ENCODE measurements around the gene ACO2.
A peak's percentile ranks its signal among the peaks of the same experiment; 100 is the strongest.

The ACO2 gene

DNA sequence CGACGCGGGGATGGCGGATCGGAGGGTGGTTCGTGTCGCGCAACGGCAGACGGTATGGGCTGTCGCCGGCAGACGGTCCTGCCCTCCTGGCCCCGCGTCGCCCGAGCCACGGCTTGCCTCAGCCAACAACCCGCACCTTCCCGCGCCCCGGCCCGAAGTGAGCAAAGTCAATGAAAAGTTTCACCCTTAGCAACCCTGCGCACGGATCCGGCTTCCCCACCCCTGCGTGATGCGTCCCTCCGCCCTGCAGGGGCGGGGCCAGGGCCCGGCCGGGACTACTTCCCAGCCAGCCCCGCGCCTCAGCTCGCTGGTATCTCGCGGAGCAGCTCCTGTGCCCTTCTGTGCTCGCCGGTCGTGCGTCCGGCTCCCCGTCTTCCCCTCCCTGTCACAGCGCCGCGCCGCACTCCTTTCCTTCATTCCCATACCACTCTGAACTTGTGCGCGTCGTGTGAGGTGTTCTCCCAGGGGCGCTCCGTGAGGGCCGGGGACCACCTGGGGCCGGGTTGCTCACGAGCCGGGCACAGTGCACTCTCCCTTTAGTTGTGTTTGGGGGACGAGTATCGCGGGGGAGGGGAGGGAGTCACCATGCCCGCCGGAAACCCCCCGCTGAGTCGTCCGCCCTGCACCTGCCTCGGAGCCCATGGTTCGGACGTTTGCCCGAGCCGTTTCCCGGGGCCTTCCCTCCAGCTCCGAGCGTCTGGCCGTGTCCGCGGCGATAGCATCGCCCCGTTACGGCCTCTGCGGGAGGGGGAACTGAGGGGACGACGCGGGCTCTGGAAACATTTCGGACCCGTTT lies 22.1 kb upstream of the ACO2 start, which contains the start of gene TOB2 (continued):
- TF ChIP-seq, protein P1, sequence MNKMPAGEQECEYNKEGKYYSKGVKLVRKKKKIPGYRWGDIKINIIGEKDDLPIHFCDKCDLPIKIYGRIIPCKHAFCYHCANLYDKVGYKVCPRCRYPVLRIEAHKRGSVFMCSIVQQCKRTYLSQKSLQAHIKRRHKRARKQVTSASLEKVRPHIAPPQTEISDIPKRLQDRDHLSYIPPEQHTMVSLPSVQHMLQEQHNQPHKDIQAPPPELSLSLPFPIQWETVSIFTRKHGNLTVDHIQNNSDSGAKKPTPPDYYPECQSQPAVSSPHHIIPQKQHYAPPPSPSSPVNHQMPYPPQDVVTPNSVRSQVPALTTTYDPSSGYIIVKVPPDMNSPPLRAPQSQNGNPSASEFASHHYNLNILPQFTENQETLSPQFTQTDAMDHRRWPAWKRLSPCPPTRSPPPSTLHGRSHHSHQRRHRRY (tag by site-specific recombination; IDR thresholded peaks at IDR 0.05) = peak; percentile 80
- peak; percentile 87 for TF ChIP-seq ZNF423 (tag by site-specific recombination; IDR thresholded peaks at IDR 0.05)
- peak; percentile 99 for TF ChIP-seq HIC1 (tag by site-specific recombination; IDR thresholded peaks at IDR 0.05)
- TF ChIP-seq ZNF398 (tag by site-specific recombination; IDR thresholded peaks at IDR 0.05) = peak; percentile 78
- 0 out of 2 replicates have a peak, but pooled peaks have one; percentile 18 for TF ChIP-seq MEIS1 (CRISPR knock-in tag; IDR thresholded peaks at IDR 0.05; ENCODE audit: borderline replicate concordance)
- TF ChIP-seq ZNF677 (tag by site-specific recombination; IDR thresholded peaks at IDR 0.05) = peak; percentile 39; the same call in 1 of the 2 replicates
- no peak for TF ChIP-seq ZNF174 (tag by site-specific recombination; IDR thresholded peaks at IDR 0.05)
- peak; percentile 49 for TF ChIP-seq ZNF335 (tag by site-specific recombination; conservative IDR thresholded peaks at IDR 0.05)
- peak; percentile 78; the same call in 1 of the 2 replicates for TF ChIP-seq ZNF140 (tag by site-specific recombination; IDR thresholded peaks at IDR 0.05)
- TF ChIP-seq GFI1B (tag by site-specific recombination; IDR thresholded peaks at IDR 0.05) = peak; percentile 51; the same call in 1 of the 2 replicates
- peak; percentile 46; the same call in 1 of the 2 replicates for TF ChIP-seq ZNF362 (tag by site-specific recombination; IDR thresholded peaks at IDR 0.05)
- no peak for TF ChIP-seq ZNF292 (tag by site-specific recombination; IDR thresholded peaks at IDR 0.05; ENCODE audit: borderline replicate concordance, low read depth)
- peak; percentile 67 for TF ChIP-seq ZNF223 (tag by site-specific recombination; IDR thresholded peaks at IDR 0.05)
- TF ChIP-seq IKZF3 (tag by site-specific recombination; IDR thresholded peaks at IDR 0.05) = peak; percentile 88
- peak; percentile 2; the same call in 1 of the 2 replicates for TF ChIP-seq AEBP2 (tag by site-specific recombination; IDR thresholded peaks at IDR 0.05; ENCODE audit: borderline replicate concordance)
- TF ChIP-seq, protein P2, sequence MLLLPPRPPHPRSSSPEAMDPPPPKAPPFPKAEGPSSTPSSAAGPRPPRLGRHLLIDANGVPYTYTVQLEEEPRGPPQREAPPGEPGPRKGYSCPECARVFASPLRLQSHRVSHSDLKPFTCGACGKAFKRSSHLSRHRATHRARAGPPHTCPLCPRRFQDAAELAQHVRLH (tag by site-specific recombination; IDR thresholded peaks at IDR 0.05) = peak; percentile 88; the same call in 1 of the 2 replicates
- TF ChIP-seq ZNF621 (tag by site-specific recombination; IDR thresholded peaks at IDR 0.05) = no peak
- TF ChIP-seq YY2 (tag by site-specific recombination; IDR thresholded peaks at IDR 0.05) = peak; percentile 83
- TF ChIP-seq ZFP69B (tag by site-specific recombination; IDR thresholded peaks at IDR 0.05) = peak; percentile 94
- no peak for TF ChIP-seq ZNF777 (tag by site-specific recombination; IDR thresholded peaks at IDR 0.05; ENCODE audit: borderline replicate concordance)
- TF ChIP-seq ZNF623 (tag by site-specific recombination; IDR thresholded peaks at IDR 0.05) = no peak; the same call in 1 of the 2 replicates
- no peak for TF ChIP-seq SCRT1 (tag by site-specific recombination; IDR thresholded peaks at IDR 0.05; ENCODE audit: borderline replicate concordance)
- peak; percentile 99 for TF ChIP-seq GLIS2 (tag by site-specific recombination; IDR thresholded peaks at IDR 0.05)
- TF ChIP-seq, protein P3, sequence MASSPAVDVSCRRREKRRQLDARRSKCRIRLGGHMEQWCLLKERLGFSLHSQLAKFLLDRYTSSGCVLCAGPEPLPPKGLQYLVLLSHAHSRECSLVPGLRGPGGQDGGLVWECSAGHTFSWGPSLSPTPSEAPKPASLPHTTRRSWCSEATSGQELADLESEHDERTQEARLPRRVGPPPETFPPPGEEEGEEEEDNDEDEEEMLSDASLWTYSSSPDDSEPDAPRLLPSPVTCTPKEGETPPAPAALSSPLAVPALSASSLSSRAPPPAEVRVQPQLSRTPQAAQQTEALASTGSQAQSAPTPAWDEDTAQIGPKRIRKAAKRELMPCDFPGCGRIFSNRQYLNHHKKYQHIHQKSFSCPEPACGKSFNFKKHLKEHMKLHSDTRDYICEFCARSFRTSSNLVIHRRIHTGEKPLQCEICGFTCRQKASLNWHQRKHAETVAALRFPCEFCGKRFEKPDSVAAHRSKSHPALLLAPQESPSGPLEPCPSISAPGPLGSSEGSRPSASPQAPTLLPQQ (tag by site-specific recombination; IDR thresholded peaks at IDR 0.05) = peak; percentile 92
- peak; percentile 99 for TF ChIP-seq SP3 (tag by site-specific recombination; IDR thresholded peaks at IDR 0.05)
- 0 out of 2 replicates have a peak, but pooled peaks have one; percentile 23 for TF ChIP-seq SCRT2 (tag by site-specific recombination; IDR thresholded peaks at IDR 0.05)
- no peak for TF ChIP-seq HOXA7 (CRISPR knock-in tag; IDR thresholded peaks at IDR 0.05; ENCODE audit: borderline replicate concordance)
